SH-SY5Y (cell line): ENCODE data around the gene SND1.

ENCODE experiments used
- GATA2 ChIP-seq: IDR thresholded peaks from 2 replicates; pipeline ENCODE4 v1.6.1; 2011; ENCODE audit warnings: mild to moderate bottlenecking, low read depth, low read length
- GATA3 ChIP-seq: IDR thresholded peaks from 2 replicates; pipeline ENCODE4 v1.6.1; 2011; ENCODE audit warnings: low read depth, mild to moderate bottlenecking, low read length, moderate library complexity

DNA sequence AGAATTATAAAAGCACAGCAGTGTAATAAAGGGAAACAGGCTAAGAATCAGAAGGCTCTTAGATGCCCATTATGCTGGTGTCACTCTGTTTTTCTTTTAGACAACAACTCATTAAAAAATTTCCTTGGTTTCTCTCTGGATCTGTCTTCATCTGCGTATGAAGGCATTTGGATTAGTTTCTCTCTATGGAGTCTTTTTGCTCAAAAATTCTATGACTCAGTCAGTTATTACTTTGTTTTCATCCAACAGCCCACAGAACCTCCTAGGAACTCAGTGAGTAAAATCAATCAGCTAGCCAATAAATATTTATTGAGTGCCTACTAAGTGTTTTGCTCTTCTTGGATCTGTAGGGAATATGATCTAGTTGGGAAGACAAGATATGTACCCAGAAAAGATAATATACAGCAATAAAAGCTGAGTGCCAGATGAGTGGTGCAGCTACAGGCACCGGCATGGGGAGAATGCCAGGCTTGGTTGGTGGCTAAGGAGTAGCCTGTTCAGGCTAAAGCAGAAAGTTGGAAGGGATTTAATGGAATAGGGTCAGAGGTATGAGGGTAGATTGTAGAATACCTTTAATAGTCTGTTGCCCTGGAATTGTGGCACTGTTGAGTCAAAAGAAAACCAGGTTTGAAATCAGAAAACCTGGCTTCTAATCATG, 223.1 kb downstream of the SND1 start:
- TF ChIP-seq GATA2 (no peak), GATA3 (no peak)
